Upper lobe of left lung (tissue), 4 donors: ENCODE measurements around the gene BTNL2.

Experiments used
- EP300 ChIP-seq, 4 donors: sonication (generic); formaldehyde crosslinking; IDR thresholded peaks; one replicate each; pipeline ENCODE4 v1.5.1; 2017; ENCODE audit warnings: antibody characterized with exemption in 4 of 4, control low read depth in 2 of 4
- POLR2AphosphoS5 ChIP-seq, 2 donors: sonication (generic); formaldehyde crosslinking; IDR thresholded peaks; one replicate each; pipeline ENCODE4 v1.5.1; 2017; ENCODE audit warnings: antibody characterized with exemption in 2 of 2
- TF ChIP-seq, protein P1 (sequence below), 6 experiments: fragments of 450-650 bp in 4 of 6; fragments of 200-600 bp in 2 of 6; sonication (generic) in 2 of 6; IDR thresholded peaks; one replicate each; pipeline ENCODE4 v1.5.1; 2016 to 2019; ENCODE audit warnings: antibody characterized with exemption in 6 of 6

DNA sequence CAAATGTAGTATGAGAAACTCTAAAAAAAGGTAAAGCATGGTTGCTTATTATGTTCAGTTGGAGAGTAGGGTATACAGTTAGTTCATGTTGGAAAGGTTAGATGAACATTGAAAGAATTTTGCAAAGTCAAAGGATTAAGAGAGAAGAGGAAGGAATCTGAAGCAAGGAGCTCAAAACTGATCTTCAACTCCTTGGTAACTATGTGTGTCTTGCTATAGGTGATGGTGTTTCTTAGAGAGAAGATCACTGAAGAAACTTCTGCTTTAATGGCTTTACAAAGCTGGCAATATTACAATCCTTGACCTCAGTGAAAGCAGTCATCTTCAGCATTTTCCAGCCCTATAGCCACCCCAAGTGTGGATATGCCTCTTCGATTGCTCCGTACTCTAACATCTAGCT, 37.5 kb upstream of the BTNL2 start:
- TF ChIP-seq, protein P1, sequence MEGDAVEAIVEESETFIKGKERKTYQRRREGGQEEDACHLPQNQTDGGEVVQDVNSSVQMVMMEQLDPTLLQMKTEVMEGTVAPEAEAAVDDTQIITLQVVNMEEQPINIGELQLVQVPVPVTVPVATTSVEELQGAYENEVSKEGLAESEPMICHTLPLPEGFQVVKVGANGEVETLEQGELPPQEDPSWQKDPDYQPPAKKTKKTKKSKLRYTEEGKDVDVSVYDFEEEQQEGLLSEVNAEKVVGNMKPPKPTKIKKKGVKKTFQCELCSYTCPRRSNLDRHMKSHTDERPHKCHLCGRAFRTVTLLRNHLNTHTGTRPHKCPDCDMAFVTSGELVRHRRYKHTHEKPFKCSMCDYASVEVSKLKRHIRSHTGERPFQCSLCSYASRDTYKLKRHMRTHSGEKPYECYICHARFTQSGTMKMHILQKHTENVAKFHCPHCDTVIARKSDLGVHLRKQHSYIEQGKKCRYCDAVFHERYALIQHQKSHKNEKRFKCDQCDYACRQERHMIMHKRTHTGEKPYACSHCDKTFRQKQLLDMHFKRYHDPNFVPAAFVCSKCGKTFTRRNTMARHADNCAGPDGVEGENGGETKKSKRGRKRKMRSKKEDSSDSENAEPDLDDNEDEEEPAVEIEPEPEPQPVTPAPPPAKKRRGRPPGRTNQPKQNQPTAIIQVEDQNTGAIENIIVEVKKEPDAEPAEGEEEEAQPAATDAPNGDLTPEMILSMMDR (IDR thresholded peaks at IDR 0.05), result no peak
- TF ChIP-seq EP300 (IDR thresholded peaks at IDR 0.05) (no peak), POLR2AphosphoS5 (IDR thresholded peaks at IDR 0.05) (no peak)
